ENCODE measurements around the gene KRTAP4-7.

GRCh38 chr17:41058741-41059140 lies 25.2 kb upstream of the KRTAP4-7 start:
- TF ChIP-seq POLR2A (IDR thresholded peaks at IDR 0.05; ENCODE audit: borderline replicate concordance, extremely low read depth, insufficient read depth, insufficient read length) (no peak), POLR2AphosphoS5 (IDR thresholded peaks at IDR 0.05; ENCODE audit: low read depth, low read length) (no peak), RAD21 (IDR thresholded peaks at IDR 0.05; ENCODE audit: low read depth) (no peak), SP1 (IDR thresholded peaks at IDR 0.05; ENCODE audit: low read depth) (no peak), EZH2phosphoT487 (IDR thresholded peaks at IDR 0.05; ENCODE audit: borderline replicate concordance) (no peak), SIN3A (IDR thresholded peaks at IDR 0.05; ENCODE audit: low read depth) (no peak)
- TF ChIP-seq, protein P1, sequence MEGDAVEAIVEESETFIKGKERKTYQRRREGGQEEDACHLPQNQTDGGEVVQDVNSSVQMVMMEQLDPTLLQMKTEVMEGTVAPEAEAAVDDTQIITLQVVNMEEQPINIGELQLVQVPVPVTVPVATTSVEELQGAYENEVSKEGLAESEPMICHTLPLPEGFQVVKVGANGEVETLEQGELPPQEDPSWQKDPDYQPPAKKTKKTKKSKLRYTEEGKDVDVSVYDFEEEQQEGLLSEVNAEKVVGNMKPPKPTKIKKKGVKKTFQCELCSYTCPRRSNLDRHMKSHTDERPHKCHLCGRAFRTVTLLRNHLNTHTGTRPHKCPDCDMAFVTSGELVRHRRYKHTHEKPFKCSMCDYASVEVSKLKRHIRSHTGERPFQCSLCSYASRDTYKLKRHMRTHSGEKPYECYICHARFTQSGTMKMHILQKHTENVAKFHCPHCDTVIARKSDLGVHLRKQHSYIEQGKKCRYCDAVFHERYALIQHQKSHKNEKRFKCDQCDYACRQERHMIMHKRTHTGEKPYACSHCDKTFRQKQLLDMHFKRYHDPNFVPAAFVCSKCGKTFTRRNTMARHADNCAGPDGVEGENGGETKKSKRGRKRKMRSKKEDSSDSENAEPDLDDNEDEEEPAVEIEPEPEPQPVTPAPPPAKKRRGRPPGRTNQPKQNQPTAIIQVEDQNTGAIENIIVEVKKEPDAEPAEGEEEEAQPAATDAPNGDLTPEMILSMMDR (IDR thresholded peaks at IDR 0.05 in 2 of 3, conservative IDR thresholded peaks at IDR 0.05 in 1 of 3; ENCODE audit: borderline replicate concordance in 1 of 3, insufficient read depth in 1 of 3, low read depth in 2 of 3, low read length in 2 of 3): no peak

Data from HCT116 (cell line).